Measurements from ENCODE around the gene SPPL2B. TPM values are rescaled to one million over a fixed set of nuclear protein-coding genes. Genes with fewer than 3 reads are reported as not detected.

SPPL2B gene
- total and polyA plus RNA-seq, 2 experiments from 2014 or later: 40.9 to 87.7 TPM

GRCh38 chr19:2325281-2326046 is 3.0 kb upstream of the SPPL2B start:
- Histone ChIP-seq H3K9me3 (ENCODE audit: low read depth) (no peaks in the 10 kb centered on the region), H3K79me2 (peaks cover 39% of the 10 kb centered on the region)
- WGBS (ENCODE audit: low lambda C conversion rate, missing lambda C conversion rate): 92% methylated on average over 29 of the region's 29 CpGs

GRCh38 chr19:2326699-2327360 is 1.7 kb upstream of the SPPL2B start:
- no peak for DNase-seq (ENCODE audit: low spot score)
- H3K4me3 ChIP-seq: no peak overlapping the region
- 91% methylated on average over 16 of the region's 16 CpGs for WGBS (ENCODE audit: low lambda C conversion rate, missing lambda C conversion rate)
- H2AFZ ChIP-seq: no peak overlapping the region
- H3K36me3 ChIP-seq (replicated peaks; ENCODE audit: insufficient read depth, low read depth): no peaks in the 10 kb centered on the region
- peaks cover 26% of the 10 kb centered on the region for H3K4me1 ChIP-seq (ENCODE audit: insufficient read depth)
- H3K79me2 ChIP-seq: peaks cover 45% of the 10 kb centered on the region
- no peaks in the 10 kb centered on the region for H3K9me3 ChIP-seq (ENCODE audit: low read depth)
- TF ChIP-seq EZH2 (IDR thresholded peaks at IDR 0.05; ENCODE audit: borderline replicate concordance): no peak
- H3K4me2 ChIP-seq: peak overlapping the region; percentile 84
- H3K27me3 ChIP-seq: no peaks in the 10 kb centered on the region
- H3K9me2 ChIP-seq (replicated peaks; ENCODE audit: insufficient read depth): no peaks in the 10 kb centered on the region
- no peaks in the 10 kb centered on the region for H4K20me1 ChIP-seq (ENCODE audit: insufficient read depth, poor library complexity, severe bottlenecking)
- H3K27ac ChIP-seq: no peak overlapping the region

More at GRCh38 chr19:2325281-2326046, 3.0 kb upstream of the SPPL2B start:
- TF ChIP-seq EZH2phosphoT487 (IDR thresholded peaks at IDR 0.05; ENCODE audit: low read depth, severe bottlenecking, unreplicated experiment): no peak
- no peak for TF ChIP-seq CTCF (IDR thresholded peaks at IDR 0.05; ENCODE audit: poor library complexity)
- TF ChIP-seq EZH2 (IDR thresholded peaks at IDR 0.05; ENCODE audit: borderline replicate concordance): no peak
- no peak overlapping the region for H3K27ac ChIP-seq
- H3K9me2 ChIP-seq (replicated peaks; ENCODE audit: insufficient read depth): no peaks in the 10 kb centered on the region
- no peaks in the 10 kb centered on the region for H3K27me3 ChIP-seq
- no peak for DNase-seq (ENCODE audit: low spot score)
- H4K20me1 ChIP-seq (ENCODE audit: insufficient read depth, poor library complexity, severe bottlenecking): no peaks in the 10 kb centered on the region
- H3K4me1 ChIP-seq (ENCODE audit: insufficient read depth): peaks cover 15% of the 10 kb centered on the region
- no peak overlapping the region for H3K4me3 ChIP-seq
- H3K4me2 ChIP-seq: no peak overlapping the region
- no peaks in the 10 kb centered on the region for H3K36me3 ChIP-seq (replicated peaks; ENCODE audit: insufficient read depth, low read depth)
- no peak overlapping the region for H2AFZ ChIP-seq

GRCh38 chr19:2327773-2328400 is 597 bp upstream of the SPPL2B start:
- H3K4me3 ChIP-seq: peak overlapping the region; percentile 68
- no peaks in the 10 kb centered on the region for H3K9me3 ChIP-seq (ENCODE audit: low read depth)
- no peaks in the 10 kb centered on the region for H3K9me2 ChIP-seq (replicated peaks; ENCODE audit: insufficient read depth)
- H3K4me1 ChIP-seq (ENCODE audit: insufficient read depth): peaks cover 35% of the 10 kb centered on the region
- peak overlapping the region; percentile 65 for H2AFZ ChIP-seq
- H3K4me2 ChIP-seq: peak overlapping the region; percentile 84
- 2% methylated on average over 18 of the region's 18 CpGs for WGBS (ENCODE audit: low lambda C conversion rate, missing lambda C conversion rate)
- H4K20me1 ChIP-seq (ENCODE audit: insufficient read depth, poor library complexity, severe bottlenecking): no peaks in the 10 kb centered on the region
- peak overlapping the region; percentile 72 for H3K27ac ChIP-seq
- H3K36me3 ChIP-seq (replicated peaks; ENCODE audit: insufficient read depth, low read depth): no peaks in the 10 kb centered on the region
- H3K27me3 ChIP-seq: no peaks in the 10 kb centered on the region
- peak; percentile 59 for DNase-seq (ENCODE audit: low spot score)
- TF ChIP-seq CTCF (IDR thresholded peaks at IDR 0.05; ENCODE audit: poor library complexity) (no peak), EZH2 (IDR thresholded peaks at IDR 0.05; ENCODE audit: borderline replicate concordance) (no peak), EZH2phosphoT487 (IDR thresholded peaks at IDR 0.05; ENCODE audit: low read depth, severe bottlenecking, unreplicated experiment) (no peak)
- peaks cover 54% of the 10 kb centered on the region for H3K79me2 ChIP-seq

GRCh38 chr19:2329149-2329478 is 630 bp downstream of the SPPL2B start:
- Histone ChIP-seq H3K9me3 (ENCODE audit: low read depth) (no peaks in the 10 kb centered on the region), H2AFZ (peak overlapping the region; percentile 69), H3K9me2 (replicated peaks; ENCODE audit: insufficient read depth) (no peaks in the 10 kb centered on the region), H4K20me1 (ENCODE audit: insufficient read depth, poor library complexity, severe bottlenecking) (no peaks in the 10 kb centered on the region), H3K4me1 (ENCODE audit: insufficient read depth) (peaks cover 45% of the 10 kb centered on the region), H3K36me3 (replicated peaks; ENCODE audit: insufficient read depth, low read depth) (no peaks in the 10 kb centered on the region), H3K4me3 (peak overlapping the region; percentile 95), H3K4me2 (peak overlapping the region; percentile 98), H3K79me2 (peaks cover 65% of the 10 kb centered on the region), H3K27ac (peak overlapping the region; percentile 96), H3K27me3 (no peaks in the 10 kb centered on the region)
- no peak for DNase-seq (ENCODE audit: low spot score)
- no peak for TF ChIP-seq EZH2 (IDR thresholded peaks at IDR 0.05; ENCODE audit: borderline replicate concordance)
- TF ChIP-seq EZH2phosphoT487 (IDR thresholded peaks at IDR 0.05; ENCODE audit: low read depth, severe bottlenecking, unreplicated experiment): no peak
- TF ChIP-seq CTCF (IDR thresholded peaks at IDR 0.05; ENCODE audit: poor library complexity): no peak
- WGBS (ENCODE audit: low lambda C conversion rate, missing lambda C conversion rate): 6% methylated on average over 14 of the region's 16 CpGs

All from hepatocyte (in vitro differentiated cells).